ENCODE results near the gene RBMX. TPM values are rescaled to one million over a fixed set of nuclear protein-coding genes. Genes with fewer than 3 reads are reported as not detected.

Gene RBMX
- total and polyA plus RNA-seq, 2 experiments from 2014 or later = 337 to 601 TPM

DNA sequence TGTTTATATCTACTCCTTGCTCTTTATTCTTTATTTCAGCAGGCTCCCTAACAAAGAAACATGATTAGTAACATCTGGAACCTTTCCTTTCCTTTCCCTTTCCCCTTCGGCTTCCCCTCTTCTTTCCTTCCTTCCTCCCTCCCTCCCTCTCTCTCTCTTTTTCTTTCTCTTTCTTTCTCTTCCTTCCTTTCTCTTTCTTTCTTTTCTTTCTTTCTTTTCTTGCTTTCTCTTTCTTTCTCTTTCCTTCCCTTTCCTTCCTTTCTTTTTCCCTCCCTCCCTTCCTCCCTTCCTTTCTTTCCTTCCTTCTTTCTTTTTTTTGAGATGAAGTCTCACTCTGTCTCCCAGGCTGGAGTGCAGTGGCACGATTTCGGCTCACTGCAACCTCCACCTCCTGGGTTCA is 30.7 kb upstream of the RBMX start (continued):
- TF ChIP-seq ETS1 (IDR thresholded peaks at IDR 0.05) (no peak), CREB1 (CRISPR knock-in tag; IDR thresholded peaks at IDR 0.05; ENCODE audit: low read depth) (no peak), ZNF331 (CRISPR knock-in tag; IDR thresholded peaks at IDR 0.05; ENCODE audit: low read depth) (no peak), CTCF (conservative IDR thresholded peaks at IDR 0.05; ENCODE audit: low read depth in 2 of 2) (no peak), REST (IDR thresholded peaks at IDR 0.05; ENCODE audit: unreplicated experiment) (no peak), ZNF114 (CRISPR knock-in tag; IDR thresholded peaks at IDR 0.05) (no peak), EZH2phosphoT487 (IDR thresholded peaks at IDR 0.05; ENCODE audit: unreplicated experiment) (no peak), POLR2AphosphoS5 (IDR thresholded peaks at IDR 0.05; ENCODE audit: low read depth) (no peak), STAT1 (IDR thresholded peaks at IDR 0.05; ENCODE audit: unreplicated experiment) (no peak), NANOG (IDR thresholded peaks at IDR 0.05; ENCODE audit: borderline replicate concordance) (no peak)

GRCh38 chrX:136910565-136911035 is 30.1 kb upstream of the RBMX start:
- H3K27ac Mint-ChIP-seq = peak overlapping the region; percentile 81
- H3K27me3 ChIP-seq (ENCODE audit: insufficient read depth) = no peaks in the 10 kb centered on the region
- no peak for ATAC-seq
- peaks cover 6% of the 10 kb centered on the region; the same call in 1 of the 2 replicates for H3K4me1 ChIP-seq (ENCODE audit: insufficient read depth)
- H3K36me3 Mint-ChIP-seq (ENCODE audit: low read depth) = no peaks in the 10 kb centered on the region
- H3K4me2 ChIP-seq = peak overlapping the region; percentile 72
- H3K9me3 Mint-ChIP-seq = no peaks in the 10 kb centered on the region
- no peak overlapping the region for H3K27ac ChIP-seq (ENCODE audit: low read depth)
- DNase-seq (ENCODE audit: low spot score) = no peak
- H3K27me3 Mint-ChIP-seq (ENCODE audit: insufficient read depth, low read depth, poor library complexity) = peaks cover 1% of the 10 kb centered on the region
- H2AFZ ChIP-seq = no peak overlapping the region
- H4K20me1 ChIP-seq (replicated peaks; ENCODE audit: insufficient read depth) = no peaks in the 10 kb centered on the region
- H3K79me2 ChIP-seq (replicated peaks; ENCODE audit: insufficient read depth) = no peaks in the 10 kb centered on the region
- no peaks in the 10 kb centered on the region for H3F3A ChIP-seq (replicated peaks; ENCODE audit: low read depth)
- H3K4me3 Mint-ChIP-seq = peak overlapping the region; percentile 90
- no peaks in the 10 kb centered on the region for H3K36me3 ChIP-seq (ENCODE audit: insufficient read depth)
- peak overlapping the region; percentile 86 for H3K4me3 ChIP-seq
- no peaks in the 10 kb centered on the region for H3K9me2 ChIP-seq (ENCODE audit: insufficient read depth)
- peaks cover 3% of the 10 kb centered on the region; the same call in 1 of the 3 replicates for H3K4me1 Mint-ChIP-seq
- no peak for TF ChIP-seq JUNB (IDR thresholded peaks at IDR 0.05; ENCODE audit: unreplicated experiment)
- TF ChIP-seq ZNF462 (CRISPR knock-in tag; IDR thresholded peaks at IDR 0.05) = no peak
- TF ChIP-seq ETS1 (IDR thresholded peaks at IDR 0.05) = no peak
- no peak for TF ChIP-seq STAT1 (IDR thresholded peaks at IDR 0.05; ENCODE audit: unreplicated experiment)
- no peak for TF ChIP-seq CREB1 (CRISPR knock-in tag; IDR thresholded peaks at IDR 0.05; ENCODE audit: low read depth)
